ENCODE measurements around the gene TMEM229B. TPM values are rescaled to one million over a fixed set of nuclear protein-coding genes. Genes with fewer than 3 reads are reported as not detected.

Gene TMEM229B
- polyA plus RNA-seq, 2 of the 4 experiments (the other 2 are of a cell fraction): 0.19 to 0.31 TPM

GRCh38 chr14:67486890-67487289 lies 1.6 kb downstream of the TMEM229B start:
- CTCF ChIA-PET: interaction anchor here (0.5 to 2.0 kb wide), 3 partner anchors 10 to 126 kb away, joined by 3 to 8 read pairs (median 4); no protein-coding TSS in a partner anchor
- DNase-seq (ENCODE audit: low read depth in 1 of 2, low spot score in 1 of 2): no peak
- no peak for ATAC-seq

GRCh38 chr14:67485501-67486095 lies 2.9 kb downstream of the TMEM229B start:
- no peak for DNase-seq (ENCODE audit: low read depth in 1 of 2, low spot score in 1 of 2)
- Histone ChIP-seq H3K4me2 (no peak overlapping the region), H3K4me1 (no peaks in the 10 kb centered on the region), H3K4me3 (no peak overlapping the region), H3K9me3 (no peaks in the 10 kb centered on the region), H3K27ac (no peak overlapping the region)
- 77% methylated on average over 4 of the region's 4 CpGs for WGBS (ENCODE audit: missing lambda C conversion rate)
- CTCF ChIA-PET: interaction anchor here (0.9 kb wide), 1 partner anchor 9 kb away, joined by 3 read pairs; no protein-coding TSS in a partner anchor
- POLR2A ChIA-PET: no interaction called here
- FAIRE-seq: no peak
- peak in 1 of 2 experiments; percentile 47; a peak in 2 of 6 replicates for ATAC-seq
- TF ChIP-seq PBX3 (IDR thresholded peaks at IDR 0.05) (no peak), JUN (IDR thresholded peaks at IDR 0.05) (no peak), SREBF2 (IDR thresholded peaks at IDR 0.05) (no peak), RAD21 (conservative IDR thresholded peaks at IDR 0.05 in 1 of 2, IDR thresholded peaks at IDR 0.05 in 1 of 2) (no peak), POLR2A (IDR thresholded peaks at IDR 0.05; ENCODE audit: low read length) (no peak), HOXA7 (CRISPR knock-in tag; IDR thresholded peaks at IDR 0.05) (no peak), CEBPB (IDR thresholded peaks at IDR 0.05) (no peak), RCOR1 (IDR thresholded peaks at IDR 0.05; ENCODE audit: low read depth, low read length) (no peak), EP300 (IDR thresholded peaks at IDR 0.05) (no peak), NR3C1 (IDR thresholded peaks at IDR 0.05) (no peak), E2F6 (IDR thresholded peaks at IDR 0.05; ENCODE audit: borderline replicate concordance, low read depth) (no peak), RARB (CRISPR knock-in tag; IDR thresholded peaks at IDR 0.05) (no peak), MAZ (IDR thresholded peaks at IDR 0.05; ENCODE audit: borderline replicate concordance, low read depth, low read length) (no peak), SMC3 (IDR thresholded peaks at IDR 0.05) (no peak), ESRRA (IDR thresholded peaks at IDR 0.05; ENCODE audit: borderline replicate concordance, low read length) (no peak), CTCF (IDR thresholded peaks at IDR 0.05) (no peak), ZC3H11A (IDR thresholded peaks at IDR 0.05) (no peak), CHD4 (IDR thresholded peaks at IDR 0.05; ENCODE audit: borderline replicate concordance) (no peak), MAFK (IDR thresholded peaks at IDR 0.05; ENCODE audit: partially characterized antibody) (no peak), ATOH8 (CRISPR knock-in tag; IDR thresholded peaks at IDR 0.05; ENCODE audit: low read depth) (no peak)

More at GRCh38 chr14:67486890-67487289, 1.6 kb downstream of the TMEM229B start:
- Histone ChIP-seq H3K4me1 (no peaks in the 10 kb centered on the region), H3K4me3 (no peak overlapping the region), H3K4me2 (no peak overlapping the region), H3K27ac (no peak overlapping the region), H3K9me3 (no peaks in the 10 kb centered on the region)
- 59% methylated on average over 4 of the region's 4 CpGs for WGBS (ENCODE audit: missing lambda C conversion rate)
- TF ChIP-seq HDAC2 (IDR thresholded peaks at IDR 0.05) (no peak), EHF (CRISPR knock-in tag; IDR thresholded peaks at IDR 0.05) (no peak), ELK1 (IDR thresholded peaks at IDR 0.05; ENCODE audit: low read depth, low read length) (no peak), ZNF302 (CRISPR knock-in tag; IDR thresholded peaks at IDR 0.05) (no peak), RARB (CRISPR knock-in tag; IDR thresholded peaks at IDR 0.05) (no peak), NR3C1 (IDR thresholded peaks at IDR 0.05) (no peak), USF2 (IDR thresholded peaks at IDR 0.05) (no peak), HMGXB4 (CRISPR knock-in tag; IDR thresholded peaks at IDR 0.05; ENCODE audit: borderline replicate concordance) (no peak)
- FAIRE-seq: no peak
- POLR2A ChIA-PET: no interaction called here

All from A549 (cell line).